HG03442 (cell line): Measurements from ENCODE around the gene KRTAP20-3.

ENCODE experiments used
- ATAC-seq: cut with Tn5 transposase; IDR thresholded peaks from one replicate; pipeline ENCODE4 v1.9.1; 2021; ENCODE audit warnings: mild to moderate bottlenecking, moderate library complexity; ENCODE audit not compliant: unreplicated experiment

Gene KRTAP20-3

DNA sequence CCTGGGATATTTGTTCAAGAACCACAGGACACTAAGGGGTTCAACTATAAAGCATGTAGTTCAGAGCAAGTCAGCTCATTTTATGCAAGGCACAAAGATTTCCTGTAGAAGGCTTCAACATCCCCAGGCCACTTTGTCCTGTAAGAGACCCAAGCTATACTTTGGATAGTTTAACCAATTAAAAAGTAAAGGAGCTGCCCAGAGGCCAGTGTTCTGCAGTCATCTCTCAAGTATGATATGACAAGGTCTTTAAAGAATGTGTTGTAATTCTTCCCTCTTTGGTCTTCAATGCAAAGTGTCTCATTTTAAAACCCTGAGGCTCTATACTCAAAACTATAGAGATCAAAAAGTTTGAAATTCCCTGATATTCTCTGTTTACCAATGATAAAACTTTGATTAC, 34.1 kb downstream of the KRTAP20-3 start:
- no peak for ATAC-seq

DNA sequence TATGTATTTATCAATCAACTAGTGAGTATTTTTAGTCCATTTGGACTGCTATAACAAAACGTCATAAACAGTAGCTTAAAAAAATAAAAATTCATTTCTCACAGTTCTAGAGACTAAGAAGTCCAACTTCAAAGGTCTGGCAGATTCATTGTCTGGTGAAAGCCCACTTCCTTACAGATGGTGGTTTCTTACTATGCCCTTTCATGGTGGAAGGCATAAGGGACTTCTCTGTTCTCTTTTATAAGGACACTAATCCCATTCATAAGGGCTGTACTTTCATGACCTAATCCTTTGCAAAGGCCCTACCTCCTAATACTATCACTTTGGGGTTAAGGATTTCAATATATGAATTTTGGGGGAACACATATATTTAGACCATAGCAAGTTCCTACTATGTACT, 37.9 kb downstream of the KRTAP20-3 start:
- ATAC-seq, result no peak

DNA sequence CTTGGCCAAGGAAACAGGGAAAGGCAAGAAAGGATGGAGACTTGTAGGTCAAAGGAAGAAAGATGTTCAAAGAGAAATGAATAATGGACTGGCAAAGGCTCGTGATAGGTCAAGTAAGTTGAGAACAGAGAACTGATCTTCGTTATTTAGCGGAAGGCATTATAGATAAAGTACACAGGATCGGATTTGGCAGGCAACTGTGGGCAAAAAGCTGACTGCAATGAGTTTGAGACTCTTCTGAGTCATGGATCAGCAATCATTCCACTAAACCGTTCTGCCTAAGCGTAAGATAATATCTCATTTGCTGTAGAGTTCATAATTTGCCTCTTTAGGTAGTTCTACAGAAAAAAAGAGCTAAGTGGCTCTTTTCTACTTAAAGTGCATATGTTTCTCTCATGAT, 41.8 kb downstream of the KRTAP20-3 start:
- ATAC-seq, result no peak

DNA sequence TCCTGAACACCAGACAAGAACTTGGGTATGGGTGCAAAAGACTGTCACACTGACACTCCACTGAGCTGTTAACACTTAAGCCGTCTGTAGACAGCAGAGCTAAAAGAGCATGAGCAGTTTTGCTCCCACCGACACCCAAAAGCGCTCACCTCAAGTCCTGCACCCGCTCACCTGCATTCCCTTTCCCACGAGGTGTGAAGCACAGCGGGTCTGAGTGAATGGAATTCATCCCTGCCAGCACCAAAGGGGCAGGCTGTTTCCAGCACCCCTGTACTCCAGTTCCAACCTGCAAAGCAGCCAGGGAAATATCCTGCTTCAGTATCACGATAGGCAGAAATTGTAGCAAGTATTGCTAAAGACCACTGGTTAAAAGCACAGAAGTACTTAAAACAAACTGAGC, 47.2 kb downstream of the KRTAP20-3 start:
- no peak for ATAC-seq
